ENCODE data around the gene PSME2. TPM values are rescaled to one million over a fixed set of nuclear protein-coding genes. Genes with fewer than 3 reads are reported as not detected.
A peak's percentile ranks its signal among the peaks of the same experiment; 100 is the strongest.

Gene PSME2, protein sequence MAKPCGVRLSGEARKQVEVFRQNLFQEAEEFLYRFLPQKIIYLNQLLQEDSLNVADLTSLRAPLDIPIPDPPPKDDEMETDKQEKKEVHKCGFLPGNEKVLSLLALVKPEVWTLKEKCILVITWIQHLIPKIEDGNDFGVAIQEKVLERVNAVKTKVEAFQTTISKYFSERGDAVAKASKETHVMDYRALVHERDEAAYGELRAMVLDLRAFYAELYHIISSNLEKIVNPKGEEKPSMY
- total RNA-seq (10 to 100 TPM; 62.7 to 90.6 (median 67.6) TPM), polyA plus RNA-seq (102 TPM)
- long read RNA-seq, donor 1, transcript PSME2-203 (11 exons, 1,502 nt) = minor isoform, 6 of 54 reads
- long read RNA-seq, donor 1, transcript PSME2-201 (11 exons, 1,404 nt) = major isoform, 46 of 54 reads
- long read RNA-seq, donor 1, partial matches to known transcripts = 1 of 54 reads
- long read RNA-seq, donor 1, other reads (novel, unspliced or antisense) = 1 of 54 reads
- long read RNA-seq, donor 2, transcript PSME2-201 (11 exons, 1,404 nt) = major isoform, 29 of 36 reads
- long read RNA-seq, donor 2, partial matches to known transcripts = 0 of 36 reads
- long read RNA-seq, donor 2, other reads (novel, unspliced or antisense) = 1 of 36 reads
- long read RNA-seq, donor 3, transcript PSME2-201 (11 exons, 1,404 nt) = major isoform, 33 of 53 reads
- long read RNA-seq, donor 3, partial matches to known transcripts = 4 of 53 reads
- long read RNA-seq, donor 3, other reads (novel, unspliced or antisense) = 11 of 53 reads
- long read RNA-seq, donor 4, transcript PSME2-201 (11 exons, 1,404 nt) = major isoform, 26 of 34 reads
- long read RNA-seq, donor 4, partial matches to known transcripts = 0 of 34 reads
- long read RNA-seq, donor 4, other reads (novel, unspliced or antisense) = 2 of 34 reads

GRCh38 chr14:24146453-24146977 is at the start of gene PSME2:
Gene PSME2, minus strand, starts transcription at chr14:24146610. Its CDS starts 29 bp downstream, at chr14:24146581.
- DNase-seq (peak; percentile 97 to 98 (median 97)), ATAC-seq (peak; percentile 88 to 91)
- under 1% methylated on average over 25 of the region's 25 CpGs for WGBS
- Histone ChIP-seq H3K27me3 (ENCODE audit: control insufficient read depth, insufficient read depth) (no peaks in the 10 kb centered on the region), H3K4me3 (ENCODE audit: low read length) (peak within 1 kb of the TSS; percentile 89), H3K4me1 (ENCODE audit: control insufficient read depth, insufficient read depth, low read length) (peaks cover 12% of the 10 kb centered on the region), H3K9me3 (ENCODE audit: control insufficient read depth, low read length) (no peaks in the 10 kb centered on the region), H3K27ac (ENCODE audit: low read length) (peak within 1 kb of the TSS; percentile 95)
- intact Hi-C loops (cut with DNase I) = no loop called here

GRCh38 chr14:24195186-24196070 is 49.0 kb upstream of the PSME2 start, which contains the start of gene TM9SF1:
Gene TM9SF1, minus strand, starts transcription at chr14:24195441. Its CDS starts 422 bp downstream, at chr14:24195019.
- H3K9me3 ChIP-seq (ENCODE audit: control insufficient read depth, low read length) = no peaks in the 10 kb centered on the region
- H3K27me3 ChIP-seq (ENCODE audit: control insufficient read depth, insufficient read depth) = no peaks in the 10 kb centered on the region
- peak within 1 kb of the TSS; percentile 73 for H3K4me3 ChIP-seq (ENCODE audit: low read length)
- peak; percentile 95 for ATAC-seq
- DNase-seq = peak; percentile 94 to 96 (median 95)
- peak within 1 kb of the TSS; percentile 88 for H3K27ac ChIP-seq (ENCODE audit: low read length)
- no peaks in the 10 kb centered on the region for H3K4me1 ChIP-seq (ENCODE audit: control insufficient read depth, insufficient read depth, low read length)
- intact Hi-C loops (cut with DNase I) = no loop called here
- WGBS = under 1% methylated on average over 89 of the region's 89 CpGs

- H3K9me3 ChIP-seq (ENCODE audit: control insufficient read depth, low read length) = no peaks in the 10 kb centered on the region
- 48% methylated on average over 8 of the region's 8 CpGs for whole genome bisulfite sequencing
- peak overlapping the region; percentile 88 for H3K27ac ChIP-seq (ENCODE audit: low read length)
- no peaks in the 10 kb centered on the region for H3K4me1 ChIP-seq (ENCODE audit: control insufficient read depth, insufficient read depth, low read length)
- ATAC-seq (peak; percentile 1 to 3), DNase-seq (no peak)
- no peaks in the 10 kb centered on the region for H3K27me3 ChIP-seq (ENCODE audit: control insufficient read depth, insufficient read depth)
- intact Hi-C loops (cut with DNase I) = no loop called here
- peak overlapping the region; percentile 73 for H3K4me3 ChIP-seq (ENCODE audit: low read length)
These were observed 48.4 kb upstream of the PSME2 start for GRCh38 chr14:24194873-24195185.

GRCh38 chr14:24194186-24194872 is 47.9 kb upstream of the PSME2 start:
- no peak for DNase-seq
- no peaks in the 10 kb centered on the region for H3K9me3 ChIP-seq (ENCODE audit: control insufficient read depth, low read length)
- H3K27me3 ChIP-seq (ENCODE audit: control insufficient read depth, insufficient read depth) = no peaks in the 10 kb centered on the region
- intact Hi-C loops (cut with DNase I) = no loop called here
- ATAC-seq = no peak
- H3K4me1 ChIP-seq (ENCODE audit: control insufficient read depth, insufficient read depth, low read length) = no peaks in the 10 kb centered on the region
- H3K4me3 ChIP-seq (ENCODE audit: low read length) = peak overlapping the region; percentile 73
- peak overlapping the region; percentile 88 for H3K27ac ChIP-seq (ENCODE audit: low read length)
- WGBS = 76% methylated on average over 7 of the region's 7 CpGs

- H3K27me3 ChIP-seq (ENCODE audit: control insufficient read depth, insufficient read depth) = no peaks in the 10 kb centered on the region
- DNase-seq = no peak
- no peak overlapping the region for H3K4me3 ChIP-seq (ENCODE audit: low read length)
- H3K27ac ChIP-seq (ENCODE audit: low read length) = no peak overlapping the region
- no peaks in the 10 kb centered on the region for H3K4me1 ChIP-seq (ENCODE audit: control insufficient read depth, insufficient read depth, low read length)
- no peak for ATAC-seq
- no peaks in the 10 kb centered on the region for H3K9me3 ChIP-seq (ENCODE audit: control insufficient read depth, low read length)
- intact Hi-C loops (cut with DNase I) = no loop called here
- 96% methylated on average over 15 of the region's 15 CpGs for WGBS
These were observed 46.5 kb upstream of the PSME2 start for GRCh38 chr14:24192933-24193332.

GRCh38 chr14:24190416-24190815 is 44.0 kb upstream of the PSME2 start:
- intact Hi-C loops (cut with DNase I) = no loop called here

GRCh38 chr14:24189460-24189859 is 43.0 kb upstream of the PSME2 start:
- ATAC-seq (no peak), DNase-seq (peak in 1 of 3 donors; percentile 35)
- WGBS = 92% methylated on average over 9 of the region's 9 CpGs
- Histone ChIP-seq H3K9me3 (ENCODE audit: control insufficient read depth, low read length) (no peaks in the 10 kb centered on the region), H3K27me3 (ENCODE audit: control insufficient read depth, insufficient read depth) (no peaks in the 10 kb centered on the region), H3K4me3 (ENCODE audit: low read length) (no peak overlapping the region), H3K4me1 (ENCODE audit: control insufficient read depth, insufficient read depth, low read length) (no peaks in the 10 kb centered on the region), H3K27ac (ENCODE audit: low read length) (no peak overlapping the region)
- intact Hi-C loops (cut with DNase I) = no loop called here

More at GRCh38 chr14:24190416-24190815, 44.0 kb upstream of the PSME2 start:
- ATAC-seq = no peak
- WGBS = 90% methylated on average over 10 of the region's 10 CpGs
- H3K4me1 ChIP-seq (ENCODE audit: control insufficient read depth, insufficient read depth, low read length) = no peaks in the 10 kb centered on the region
- H3K4me3 ChIP-seq (ENCODE audit: low read length) = no peak overlapping the region
- H3K9me3 ChIP-seq (ENCODE audit: control insufficient read depth, low read length) = no peaks in the 10 kb centered on the region
- DNase-seq = peak in 1 of 3 donors; percentile 37
- H3K27ac ChIP-seq (ENCODE audit: low read length) = no peak overlapping the region
- H3K27me3 ChIP-seq (ENCODE audit: control insufficient read depth, insufficient read depth) = no peaks in the 10 kb centered on the region

DNA sequence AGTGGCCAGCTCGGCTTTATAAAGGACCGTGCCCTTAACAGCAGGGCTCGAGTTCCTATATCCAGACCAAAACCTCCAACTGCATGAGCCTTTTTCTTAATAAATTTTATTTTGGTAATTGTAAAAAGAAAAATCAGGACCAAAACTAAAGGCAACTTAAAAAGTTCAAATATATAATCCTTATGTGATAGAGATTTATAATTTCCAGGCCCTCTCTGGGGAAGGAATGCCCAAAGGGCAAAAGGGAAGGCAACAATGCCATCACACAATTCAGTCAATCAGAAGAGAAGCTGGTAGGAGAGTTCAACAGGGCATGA is 42.6 kb upstream of the PSME2 start:
- ATAC-seq (no peak), DNase-seq (no peak)
- Histone ChIP-seq H3K27me3 (ENCODE audit: control insufficient read depth, insufficient read depth) (no peaks in the 10 kb centered on the region), H3K9me3 (ENCODE audit: control insufficient read depth, low read length) (no peaks in the 10 kb centered on the region), H3K27ac (ENCODE audit: low read length) (no peak overlapping the region), H3K4me3 (ENCODE audit: low read length) (no peak overlapping the region), H3K4me1 (ENCODE audit: control insufficient read depth, insufficient read depth, low read length) (no peaks in the 10 kb centered on the region)
- WGBS = 1% methylated on average over 3 of the region's 3 CpGs
- intact Hi-C loops (cut with DNase I) = no loop called here

DNA sequence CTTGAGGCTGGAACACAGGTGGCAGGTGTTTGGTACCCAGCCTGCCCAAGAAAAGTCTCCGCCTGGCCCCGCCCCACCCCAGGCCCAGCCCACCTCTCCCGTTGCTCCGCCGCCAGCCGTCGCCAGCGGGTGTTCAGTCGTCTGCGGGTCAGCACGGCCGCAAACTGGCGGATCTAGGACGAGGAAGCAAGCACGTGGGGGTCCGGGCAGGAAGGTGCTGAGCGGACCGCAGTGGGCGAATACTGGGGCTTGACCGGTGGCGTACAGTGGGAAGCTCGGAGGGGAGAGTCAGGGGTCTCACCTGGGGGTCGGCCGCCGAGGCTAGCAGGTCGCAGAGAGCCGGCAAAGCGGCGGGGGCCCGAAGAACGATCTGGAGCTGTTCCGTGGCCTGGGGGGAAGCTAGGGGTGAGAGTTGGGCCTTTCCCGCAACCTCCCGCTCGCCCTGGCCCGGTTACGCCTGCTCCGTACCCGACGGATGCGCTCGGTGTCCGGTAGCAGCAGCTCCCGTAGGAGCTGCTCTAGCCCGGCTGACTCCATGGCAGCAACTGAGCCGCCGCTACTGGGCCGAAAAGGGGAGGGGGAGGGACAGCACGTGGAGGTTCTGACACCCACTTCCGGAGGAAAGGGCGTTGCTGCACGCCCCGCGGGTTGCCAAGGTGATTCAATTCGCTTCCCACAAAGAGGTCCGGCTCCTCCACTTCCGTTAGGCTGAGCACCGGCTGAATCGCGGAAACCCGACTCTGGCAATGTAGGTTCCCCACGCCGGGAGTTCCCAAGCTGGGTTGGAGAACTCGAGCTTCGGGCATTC is 42.0 kb upstream of the PSME2 start, which contains the start of gene IPO4:
Gene IPO4 (minus strand): TSS at position 566 of the 808 bp plus-strand sequence. CDS start 29 bp downstream, at position 537.
- peak within 1 kb of the TSS; percentile 81 for H3K4me3 ChIP-seq (ENCODE audit: low read length)
- ATAC-seq = peak; percentile 92 to 95
- intact Hi-C loops (cut with DNase I) = no loop called here
- H3K9me3 ChIP-seq (ENCODE audit: control insufficient read depth, low read length) = no peaks in the 10 kb centered on the region
- H3K27me3 ChIP-seq (ENCODE audit: control insufficient read depth, insufficient read depth) = no peaks in the 10 kb centered on the region
- DNase-seq = peak; percentile 96 to 98 (median 97)
- peak within 1 kb of the TSS; percentile 55 for H3K27ac ChIP-seq (ENCODE audit: low read length)
- under 1% methylated on average over 65 of the region's 65 CpGs for WGBS
- H3K4me1 ChIP-seq (ENCODE audit: control insufficient read depth, insufficient read depth, low read length) = no peaks in the 10 kb centered on the region

All from right cardiac atrium (tissue), 5 donors.